ACC112 (cell line): ENCODE measurements around the gene SLC6A16.
"Not testable (repeated sequence)": the region's sequence is repeated elsewhere in the genome, so short reads cannot be mapped to it uniquely, and the experiment has no call there.

Experiments
- H2AFZ ChIP-seq: fragments of 200-600 bp; sonication (generic); one replicate; pipeline ENCODE4 v1.6.0; 2017; ENCODE audit warnings: antibody characterized with exemption, low read length; ENCODE audit not compliant: unreplicated experiment
- H3K27ac ChIP-seq: fragments of 200-600 bp; sonication (generic); 2 replicates; pipeline ENCODE4 v1.5.1; 2014; ENCODE audit warnings: low read depth, mild to moderate bottlenecking, antibody characterized with exemption, low read length, moderate library complexity
- H3K27me3 ChIP-seq: fragments of 200-600 bp; sonication (generic); 2 replicates; pipeline ENCODE4 v1.6.1; 2014; ENCODE audit warnings: mild to moderate bottlenecking, antibody characterized with exemption, low read length, moderate library complexity, mixed read lengths; ENCODE audit not compliant: insufficient read depth
- H3K36me3 ChIP-seq: fragments of 200-600 bp; sonication (generic); 2 replicates; pipeline ENCODE4 v1.6.1; 2016; ENCODE audit warnings: mild to moderate bottlenecking, antibody characterized with exemption, low read length, moderate library complexity, mixed read lengths; ENCODE audit not compliant: insufficient read depth
- H3K4me1 ChIP-seq: fragments of 200-600 bp; sonication (generic); one replicate; pipeline ENCODE4 v1.6.1; 2016; ENCODE audit warnings: low read length, mixed read lengths; ENCODE audit not compliant: insufficient read depth, unreplicated experiment, control insufficient read depth
- H3K4me3 ChIP-seq: fragments of 200-600 bp; sonication (generic); 2 replicates; pipeline ENCODE4 v1.5.1; 2014; ENCODE audit warnings: mild to moderate bottlenecking, low read depth, low read length
- H3K79me2 ChIP-seq: fragments of 200-600 bp; sonication (generic); one replicate; pipeline ENCODE4 v1.6.0; 2016; ENCODE audit warnings: low read length; ENCODE audit not compliant: control insufficient read depth, unreplicated experiment, insufficient read depth

SLC6A16 gene

GRCh38 chr19:49327878-49328544, 3.0 kb upstream of the SLC6A16 start:
- Histone ChIP-seq H3K4me3 (no peak overlapping the region), H3K27me3 (no peaks in the 10 kb centered on the region), H2AFZ (no peak overlapping the region), H3K79me2 (no peaks in the 10 kb centered on the region), H3K27ac (no peak overlapping the region), H3K4me1 (no peaks in the 10 kb centered on the region), H3K36me3 (no peaks in the 10 kb centered on the region)

DNA sequence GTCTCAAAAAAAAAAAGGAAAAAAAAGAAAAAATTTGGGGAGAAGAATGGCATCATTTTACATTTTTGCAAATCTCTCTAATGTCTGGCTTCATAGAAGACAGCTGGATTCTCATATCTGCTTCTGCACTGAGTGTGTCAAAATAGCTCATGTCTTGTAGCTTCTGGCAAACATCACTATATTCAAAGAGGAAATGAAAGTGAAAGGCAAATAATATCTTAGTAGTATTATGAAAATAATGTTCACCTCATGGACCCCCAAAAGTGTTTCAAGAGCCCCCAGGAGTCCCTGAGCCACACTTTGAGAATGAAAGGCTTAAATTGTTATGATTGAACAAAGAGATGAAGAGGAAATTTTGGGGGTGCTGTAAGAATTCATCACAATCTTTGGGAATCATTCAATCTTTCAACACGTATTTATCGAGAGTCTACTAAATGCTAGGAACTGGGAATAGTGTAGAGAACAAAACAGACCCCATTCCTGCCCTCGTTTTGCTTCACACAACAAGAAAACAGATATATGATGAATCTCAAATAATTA, 1.2 kb upstream of the SLC6A16 start:
- no peak overlapping the region for H2AFZ ChIP-seq
- no peaks in the 10 kb centered on the region for H3K36me3 ChIP-seq
- H3K4me1 ChIP-seq: no peaks in the 10 kb centered on the region
- no peak overlapping the region for H3K4me3 ChIP-seq
- H3K27ac ChIP-seq: no peak overlapping the region
- no peaks in the 10 kb centered on the region for H3K79me2 ChIP-seq
- no peaks in the 10 kb centered on the region for H3K27me3 ChIP-seq

- not testable (repeated sequence) for H3K36me3 ChIP-seq, H3K4me1 ChIP-seq, H3K27me3 ChIP-seq, H2AFZ ChIP-seq, H3K79me2 ChIP-seq, H3K4me3 ChIP-seq, H3K27ac ChIP-seq
These were observed 765 bp upstream of the SLC6A16 start for GRCh38 chr19:49325756-49326155.

DNA sequence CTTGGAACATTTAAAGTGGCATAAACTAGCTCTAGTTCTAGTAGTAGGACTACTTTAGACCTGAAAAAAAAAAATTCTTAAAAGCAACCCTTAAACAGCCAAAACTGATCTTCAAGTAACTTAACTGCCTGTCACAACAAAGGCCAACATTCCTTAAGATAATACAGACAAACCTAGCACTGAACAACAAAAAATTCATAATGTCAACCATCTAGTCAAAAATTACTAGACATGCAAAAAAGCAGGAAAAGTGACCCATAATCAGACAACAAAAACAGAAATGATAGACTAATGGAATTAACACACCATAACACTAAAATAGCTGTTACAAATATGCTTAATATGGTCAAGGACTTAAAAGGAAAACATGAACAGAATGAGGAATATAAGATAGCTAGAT, 6.7 kb downstream of the SLC6A16 start:
- Histone ChIP-seq H3K27ac (no peak overlapping the region), H3K79me2 (no peaks in the 10 kb centered on the region), H3K4me3 (no peak overlapping the region), H3K4me1 (no peaks in the 10 kb centered on the region), H3K27me3 (no peaks in the 10 kb centered on the region), H2AFZ (no peak overlapping the region), H3K36me3 (no peaks in the 10 kb centered on the region)

- H3K27me3 ChIP-seq: no peaks in the 10 kb centered on the region
- H3K36me3 ChIP-seq: no peaks in the 10 kb centered on the region
- no peak overlapping the region for H2AFZ ChIP-seq
- no peak overlapping the region for H3K27ac ChIP-seq
- no peak overlapping the region for H3K4me3 ChIP-seq
- H3K79me2 ChIP-seq: no peaks in the 10 kb centered on the region
- no peaks in the 10 kb centered on the region for H3K4me1 ChIP-seq
These were observed 8.7 kb downstream of the SLC6A16 start for GRCh38 chr19:49316284-49316683.

- H3K79me2 ChIP-seq: no peaks in the 10 kb centered on the region
- no peaks in the 10 kb centered on the region for H3K4me1 ChIP-seq
- H3K36me3 ChIP-seq: no peaks in the 10 kb centered on the region
- H3K4me3 ChIP-seq: no peak overlapping the region
- no peak overlapping the region for H2AFZ ChIP-seq
- H3K27me3 ChIP-seq: no peaks in the 10 kb centered on the region
- H3K27ac ChIP-seq: no peak overlapping the region
These were observed 9.9 kb downstream of the SLC6A16 start for GRCh38 chr19:49315111-49315510.

DNA sequence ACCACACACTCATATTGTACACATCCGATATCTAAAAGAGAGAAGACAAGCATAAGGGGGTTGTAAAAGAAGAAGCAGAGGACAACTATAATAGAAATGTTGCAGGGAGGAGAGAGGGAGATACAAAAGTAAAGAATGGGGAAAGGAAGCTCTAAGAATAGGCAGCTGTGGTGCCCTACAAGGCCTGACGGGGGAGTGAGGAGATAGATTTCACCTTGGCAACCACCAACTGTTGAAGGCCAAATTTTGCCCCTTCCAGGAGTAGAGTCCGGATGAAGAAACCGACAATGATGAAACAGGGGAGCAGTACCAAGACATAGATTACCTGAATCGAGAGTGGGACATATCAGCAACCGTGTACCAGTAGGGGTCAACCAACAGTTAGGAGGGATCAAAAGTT, 15.9 kb downstream of the SLC6A16 start:
- H3K4me3 ChIP-seq: no peak overlapping the region
- H3K4me1 ChIP-seq: no peaks in the 10 kb centered on the region
- no peak overlapping the region for H3K27ac ChIP-seq
- H3K79me2 ChIP-seq: no peaks in the 10 kb centered on the region
- H2AFZ ChIP-seq: no peak overlapping the region
- no peaks in the 10 kb centered on the region for H3K27me3 ChIP-seq
- no peaks in the 10 kb centered on the region for H3K36me3 ChIP-seq

DNA sequence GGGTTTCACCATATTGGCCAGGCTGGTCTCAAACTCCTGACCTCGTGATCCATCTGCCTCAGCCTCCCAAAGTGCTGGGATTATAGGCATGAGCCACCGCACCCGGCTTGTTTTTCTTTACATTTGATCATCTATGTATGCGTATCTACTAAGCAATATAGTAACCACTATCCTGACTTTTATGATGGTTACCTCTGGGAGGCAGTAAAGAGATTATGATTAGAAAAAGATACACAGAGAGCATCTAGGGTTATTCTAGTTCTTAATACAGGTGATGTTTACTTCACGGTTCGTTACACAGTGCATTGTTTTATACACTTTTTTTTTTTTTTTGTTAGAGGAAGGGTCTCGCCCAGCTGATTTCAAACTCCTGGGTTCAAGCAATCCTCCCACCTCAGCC, 18.3 kb downstream of the SLC6A16 start:
- not testable (repeated sequence) for H3K4me3 ChIP-seq, H3K36me3 ChIP-seq, H3K79me2 ChIP-seq, H3K27ac ChIP-seq, H2AFZ ChIP-seq, H3K27me3 ChIP-seq, H3K4me1 ChIP-seq

- Histone ChIP-seq H3K27me3 (no peaks in the 10 kb centered on the region), H3K4me1 (no peaks in the 10 kb centered on the region), H3K79me2 (no peaks in the 10 kb centered on the region), H3K4me3 (no peak overlapping the region), H3K36me3 (no peaks in the 10 kb centered on the region), H2AFZ (no peak overlapping the region), H3K27ac (no peak overlapping the region)
These were observed 23.1 kb downstream of the SLC6A16 start for GRCh38 chr19:49301866-49302252.

- Histone ChIP-seq H3K27ac (no peak overlapping the region), H2AFZ (no peak overlapping the region), H3K79me2 (no peaks in the 10 kb centered on the region)
These were observed 23.7 kb downstream of the SLC6A16 start for GRCh38 chr19:49301165-49301865.

GRCh38 chr19:49298653-49299052, 26.3 kb downstream of the SLC6A16 start:
- H3K27ac ChIP-seq, H3K4me1 ChIP-seq, H3K27me3 ChIP-seq, H3K4me3 ChIP-seq, H2AFZ ChIP-seq, H3K79me2 ChIP-seq, H3K36me3 ChIP-seq: not testable (repeated sequence)

More at GRCh38 chr19:49301165-49301865, 23.7 kb downstream of the SLC6A16 start:
- Histone ChIP-seq H3K36me3 (no peaks in the 10 kb centered on the region), H3K27me3 (no peaks in the 10 kb centered on the region), H3K4me3 (peak overlapping the region; percentile 31; the same call in 1 of the 2 replicates), H3K4me1 (no peaks in the 10 kb centered on the region)
